Measurements from ENCODE around the gene CTNS. TPM values are rescaled to one million over a fixed set of nuclear protein-coding genes. Genes with fewer than 3 reads are reported as not detected.

The CTNS gene
- total and polyA plus RNA-seq, 4 donors: 7.7 to 24.9 (median 19.2) TPM

DNA sequence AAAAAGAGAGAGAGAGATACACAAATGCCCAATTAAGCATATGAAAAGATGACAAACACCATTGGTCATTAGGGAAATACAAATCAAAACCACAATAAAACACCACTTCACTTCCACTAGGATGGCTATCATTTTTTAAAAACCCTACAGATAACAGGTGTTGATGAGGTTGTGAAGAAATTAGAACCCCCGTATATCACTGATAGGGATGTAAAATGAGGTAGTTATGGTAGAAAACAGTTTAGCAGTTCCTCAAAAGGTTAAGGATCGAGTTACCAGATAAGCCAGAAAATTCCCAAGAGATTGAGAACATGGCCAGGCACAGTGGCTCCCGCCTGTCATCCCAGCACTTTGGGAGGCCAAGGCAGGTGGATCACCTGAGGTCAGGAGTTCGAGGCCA is 56.6 kb downstream of the CTNS start:
- TF ChIP-seq, protein P1, sequence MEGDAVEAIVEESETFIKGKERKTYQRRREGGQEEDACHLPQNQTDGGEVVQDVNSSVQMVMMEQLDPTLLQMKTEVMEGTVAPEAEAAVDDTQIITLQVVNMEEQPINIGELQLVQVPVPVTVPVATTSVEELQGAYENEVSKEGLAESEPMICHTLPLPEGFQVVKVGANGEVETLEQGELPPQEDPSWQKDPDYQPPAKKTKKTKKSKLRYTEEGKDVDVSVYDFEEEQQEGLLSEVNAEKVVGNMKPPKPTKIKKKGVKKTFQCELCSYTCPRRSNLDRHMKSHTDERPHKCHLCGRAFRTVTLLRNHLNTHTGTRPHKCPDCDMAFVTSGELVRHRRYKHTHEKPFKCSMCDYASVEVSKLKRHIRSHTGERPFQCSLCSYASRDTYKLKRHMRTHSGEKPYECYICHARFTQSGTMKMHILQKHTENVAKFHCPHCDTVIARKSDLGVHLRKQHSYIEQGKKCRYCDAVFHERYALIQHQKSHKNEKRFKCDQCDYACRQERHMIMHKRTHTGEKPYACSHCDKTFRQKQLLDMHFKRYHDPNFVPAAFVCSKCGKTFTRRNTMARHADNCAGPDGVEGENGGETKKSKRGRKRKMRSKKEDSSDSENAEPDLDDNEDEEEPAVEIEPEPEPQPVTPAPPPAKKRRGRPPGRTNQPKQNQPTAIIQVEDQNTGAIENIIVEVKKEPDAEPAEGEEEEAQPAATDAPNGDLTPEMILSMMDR (IDR thresholded peaks at IDR 0.05; ENCODE audit: control extremely low read depth, extremely low read depth): no peak
- ATAC-seq (ENCODE audit: insufficient read depth, low FRiP score): no peak
- H3K9me3 ChIP-seq (ENCODE audit: control insufficient read depth in 4 of 4, insufficient read depth in 3 of 4, low read length in 3 of 4): peaks cover 0 to 4% (median 1%) of the 10 kb centered on the region in 4 donors
- no peak overlapping the region for H3K27ac ChIP-seq (ENCODE audit: low read depth in 1 of 2, low read length in 1 of 2)
- H3K27me3 ChIP-seq (ENCODE audit: control insufficient read depth in 3 of 3, insufficient read depth in 3 of 3, low read length in 2 of 3): peaks cover 3 to 57% (median 32%) of the 10 kb centered on the region in 3 donors
- H3K36me3 ChIP-seq (ENCODE audit: control insufficient read depth in 4 of 4, insufficient read depth in 4 of 4, low read length in 4 of 4): no peaks in the 10 kb centered on the region
- WGBS, 2 donors: 54 to 75% methylated on average over 4 of the region's 4 CpGs
- peaks cover 0 to 7% (median 0%) of the 10 kb centered on the region in 5 donors for H3K4me1 ChIP-seq (ENCODE audit: control insufficient read depth in 5 of 5, insufficient read depth in 5 of 5, low read length in 5 of 5)
- H3K4me3 ChIP-seq: no peak overlapping the region
- no peak for DNase-seq
- H3K9ac ChIP-seq (ENCODE audit: insufficient read depth in 1 of 2, low read length in 2 of 2): no peak overlapping the region

GRCh38 chr17:3693829-3694231 is 57.3 kb downstream of the CTNS start:
- 76 to 82% methylated on average over 9 of the region's 9 CpGs for WGBS, 2 donors
- H3K9ac ChIP-seq (ENCODE audit: insufficient read depth in 1 of 2, low read length in 2 of 2): no peak overlapping the region
- H3K36me3 ChIP-seq (ENCODE audit: control insufficient read depth in 4 of 4, insufficient read depth in 4 of 4, low read length in 4 of 4): no peaks in the 10 kb centered on the region
- peaks cover 3 to 59% (median 36%) of the 10 kb centered on the region in 3 donors for H3K27me3 ChIP-seq (ENCODE audit: control insufficient read depth in 3 of 3, insufficient read depth in 3 of 3, low read length in 2 of 3)
- DNase-seq: no peak
- no peak overlapping the region for H3K4me3 ChIP-seq
- no peak for ATAC-seq (ENCODE audit: insufficient read depth, low FRiP score)
- H3K4me1 ChIP-seq (ENCODE audit: control insufficient read depth in 5 of 5, insufficient read depth in 5 of 5, low read length in 5 of 5): peaks cover 0 to 7% (median 0%) of the 10 kb centered on the region in 5 donors
- TF ChIP-seq, protein P1 (IDR thresholded peaks at IDR 0.05; ENCODE audit: control extremely low read depth, extremely low read depth): no peak
- no peak overlapping the region for H3K27ac ChIP-seq (ENCODE audit: low read depth in 1 of 2, low read length in 1 of 2)
- peaks cover 0 to 10% (median 3%) of the 10 kb centered on the region in 4 donors for H3K9me3 ChIP-seq (ENCODE audit: control insufficient read depth in 4 of 4, insufficient read depth in 3 of 4, low read length in 3 of 4)

- Histone ChIP-seq H3K4me3 (no peak overlapping the region), H3K9me3 (ENCODE audit: control insufficient read depth in 4 of 4, insufficient read depth in 3 of 4, low read length in 3 of 4) (peaks cover 0 to 10% (median 3%) of the 10 kb centered on the region in 4 donors), H3K36me3 (ENCODE audit: control insufficient read depth in 4 of 4, insufficient read depth in 4 of 4, low read length in 4 of 4) (no peaks in the 10 kb centered on the region), H3K9ac (ENCODE audit: insufficient read depth in 1 of 2, low read length in 2 of 2) (no peak overlapping the region), H3K4me1 (ENCODE audit: control insufficient read depth in 5 of 5, insufficient read depth in 5 of 5, low read length in 5 of 5) (peaks cover 0 to 7% (median 0%) of the 10 kb centered on the region in 5 donors), H3K27ac (ENCODE audit: low read depth in 1 of 2, low read length in 1 of 2) (peak overlapping the region in 1 of 2 donors; percentile 84), H3K27me3 (ENCODE audit: control insufficient read depth in 3 of 3, insufficient read depth in 3 of 3, low read length in 2 of 3) (peaks cover 3 to 57% (median 36%) of the 10 kb centered on the region in 3 donors)
- TF ChIP-seq, protein P1 (IDR thresholded peaks at IDR 0.05; ENCODE audit: control extremely low read depth, extremely low read depth): no peak
- ATAC-seq (ENCODE audit: insufficient read depth, low FRiP score): peak; percentile 3
- 16 to 17% methylated on average over 16 to 17 of the region's 17 CpGs for WGBS, 2 donors
- no peak for DNase-seq
These were observed 58.7 kb downstream of the CTNS start for GRCh38 chr17:3695129-3695722.

Data from lung (tissue), 12 donors.